Effector memory CD8-positive, alpha-beta T cell (primary cell): ENCODE measurements around the gene URAD.
"Not testable (repeated sequence)": the region's sequence is repeated elsewhere in the genome, so short reads cannot be mapped to it uniquely, and the experiment has no call there.

Experiments used
- ATAC-seq: fragments of 150-1000 bp; cut with Tn5 transposase; replicated peaks from 2 replicates; pipeline ENCODE4 v1.10.0; 2021; ENCODE audit warnings: mild to moderate bottlenecking, moderate library complexity
- DNase-seq, 3 experiments: peaks; one replicate each; pipeline ENCODE4 v3.0.0; 2021
- H3K27ac Mint-ChIP-seq, 2 donors: one replicate each; pipeline ENCODE4 v1.8.0; 2022; ENCODE audit warnings: mild to moderate bottlenecking in 2 of 2, mixed read lengths in 2 of 2, moderate library complexity in 2 of 2
- H3K27me3 Mint-ChIP-seq, 2 donors: one replicate each; pipeline ENCODE4 v1.8.0; 2022; ENCODE audit warnings: mixed read lengths in 2 of 2
- H3K36me3 Mint-ChIP-seq: one replicate; pipeline ENCODE4 v1.8.0; 2022; ENCODE audit warnings: mild to moderate bottlenecking, moderate library complexity, mixed read lengths; ENCODE audit not compliant: insufficient read depth
- H3K4me1 Mint-ChIP-seq, 2 donors: one replicate each; pipeline ENCODE4 v1.8.0; 2022; ENCODE audit warnings: low read depth in 2 of 2, mixed read lengths in 2 of 2
- H3K4me3 Mint-ChIP-seq, 2 donors: one replicate each; pipeline ENCODE4 v1.8.0; 2022; ENCODE audit warnings: mild to moderate bottlenecking in 2 of 2, mixed read lengths in 2 of 2, moderate library complexity in 2 of 2
- H3K9me3 Mint-ChIP-seq, 2 donors: one replicate each; pipeline ENCODE4 v1.8.0; 2022; ENCODE audit warnings: mixed read lengths in 2 of 2

The URAD gene

GRCh38 chr13:28013482-28013881, 25.0 kb upstream of the URAD start:
- H3K36me3 Mint-ChIP-seq: no peaks in the 10 kb centered on the region
- DNase-seq: no peak
- H3K27me3 Mint-ChIP-seq: peaks cover 38 to 51% of the 10 kb centered on the region in 2 donors

GRCh38 chr13:28012896-28013295, 24.4 kb upstream of the URAD start:
- Mint-ChIP-seq H3K36me3 (peaks cover 1% of the 10 kb centered on the region), H3K4me3 (no peak overlapping the region), H3K27ac (no peak overlapping the region), H3K9me3 (no peaks in the 10 kb centered on the region), H3K27me3 (peaks cover 38 to 48% of the 10 kb centered on the region in 2 donors), H3K4me1 (peaks cover 0 to 2% of the 10 kb centered on the region in 2 donors)
- no peak for DNase-seq
- peak; percentile 26 for ATAC-seq

More at GRCh38 chr13:28013482-28013881, 25.0 kb upstream of the URAD start:
- Mint-ChIP-seq H3K27ac (no peak overlapping the region), H3K9me3 (no peaks in the 10 kb centered on the region), H3K4me3 (no peak overlapping the region), H3K4me1 (peaks cover 0 to 2% of the 10 kb centered on the region in 2 donors)
- no peak for ATAC-seq

- no peak for ATAC-seq
- Mint-ChIP-seq H3K27ac (no peak overlapping the region), H3K4me3 (no peak overlapping the region), H3K36me3 (peaks cover 4% of the 10 kb centered on the region), H3K9me3 (no peaks in the 10 kb centered on the region), H3K27me3 (peaks cover 38 to 43% of the 10 kb centered on the region in 2 donors), H3K4me1 (peaks cover 0 to 2% of the 10 kb centered on the region in 2 donors)
- no peak for DNase-seq
These were observed 23.9 kb upstream of the URAD start for GRCh38 chr13:28012383-28012782.

DNA sequence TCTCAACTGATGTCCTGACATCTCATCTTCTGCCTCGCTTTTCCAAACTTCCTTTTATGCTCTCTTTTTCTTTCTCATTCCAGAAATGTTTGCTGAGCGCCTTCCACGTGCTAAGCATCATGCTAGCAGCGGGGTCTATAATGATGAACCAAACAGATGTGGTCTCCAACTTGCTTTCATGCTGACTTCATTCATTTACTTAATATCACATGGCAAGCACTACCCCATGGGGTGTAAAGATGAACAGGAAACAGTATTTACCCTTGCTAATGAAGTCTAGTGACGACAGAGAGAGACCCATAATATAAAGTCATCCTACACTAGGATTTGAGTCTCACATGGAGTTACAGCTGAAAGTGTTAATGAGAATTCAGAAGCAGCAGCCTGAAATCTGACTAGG, 21.6 kb upstream of the URAD start:
- Mint-ChIP-seq H3K9me3 (no peaks in the 10 kb centered on the region), H3K27ac (no peak overlapping the region), H3K4me3 (no peak overlapping the region), H3K27me3 (peaks cover 28 to 36% of the 10 kb centered on the region in 2 donors), H3K4me1 (peaks cover 0 to 2% of the 10 kb centered on the region in 2 donors), H3K36me3 (peaks cover 4% of the 10 kb centered on the region)
- DNase-seq (no peak), ATAC-seq (no peak)

GRCh38 chr13:28005016-28005415, 16.5 kb upstream of the URAD start:
- H3K4me3 Mint-ChIP-seq, H3K9me3 Mint-ChIP-seq, ATAC-seq, H3K36me3 Mint-ChIP-seq, H3K4me1 Mint-ChIP-seq, DNase-seq, H3K27ac Mint-ChIP-seq: not testable (repeated sequence)
- H3K27me3 Mint-ChIP-seq: peaks cover 10 to 19% of the 10 kb centered on the region in 2 donors

DNA sequence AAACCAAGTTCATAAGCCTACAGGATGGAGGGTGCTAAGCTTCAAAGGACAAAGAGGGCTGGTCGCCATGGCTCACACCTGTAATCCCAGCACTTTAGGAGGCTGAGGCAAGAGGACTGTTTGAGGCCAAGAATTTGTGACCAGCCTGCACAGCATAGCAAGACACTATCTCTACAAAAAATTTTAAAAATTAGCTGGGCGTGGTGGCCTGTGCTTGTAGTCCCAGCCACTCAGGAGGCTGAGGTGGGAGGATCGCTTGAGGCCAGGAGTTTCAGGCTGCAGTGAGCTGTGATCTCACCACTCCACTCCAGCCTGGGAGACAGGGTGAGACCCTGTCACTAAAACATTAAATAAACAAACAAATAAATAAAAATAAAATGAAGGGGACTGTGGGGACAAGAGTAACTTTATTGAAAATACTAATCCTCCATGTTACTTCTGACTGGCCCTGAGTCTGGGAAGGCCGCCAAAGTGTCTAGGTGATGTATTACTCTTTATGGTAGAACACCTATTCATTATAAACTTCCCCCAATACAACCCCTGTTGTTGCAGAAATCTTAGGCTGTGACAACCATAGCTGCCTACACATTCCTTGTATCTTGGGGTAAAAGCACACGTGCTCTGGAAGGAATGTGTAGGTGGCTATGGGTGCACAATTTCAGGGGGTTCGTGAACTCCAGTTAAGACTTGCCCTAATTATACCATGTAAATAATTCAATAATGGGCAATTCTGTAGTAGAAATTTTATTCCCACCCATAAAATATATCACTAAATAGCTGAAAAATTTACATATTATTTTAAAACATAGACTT, 14.6 kb upstream of the URAD start:
- peaks cover 0 to 12% of the 10 kb centered on the region in 2 donors for H3K27me3 Mint-ChIP-seq
- no peak overlapping the region for H3K27ac Mint-ChIP-seq
- peaks cover 4% of the 10 kb centered on the region for H3K36me3 Mint-ChIP-seq
- no peak for DNase-seq
- no peaks in the 10 kb centered on the region for H3K9me3 Mint-ChIP-seq
- H3K4me3 Mint-ChIP-seq: no peak overlapping the region
- H3K4me1 Mint-ChIP-seq: no peaks in the 10 kb centered on the region
- ATAC-seq: no peak

DNA sequence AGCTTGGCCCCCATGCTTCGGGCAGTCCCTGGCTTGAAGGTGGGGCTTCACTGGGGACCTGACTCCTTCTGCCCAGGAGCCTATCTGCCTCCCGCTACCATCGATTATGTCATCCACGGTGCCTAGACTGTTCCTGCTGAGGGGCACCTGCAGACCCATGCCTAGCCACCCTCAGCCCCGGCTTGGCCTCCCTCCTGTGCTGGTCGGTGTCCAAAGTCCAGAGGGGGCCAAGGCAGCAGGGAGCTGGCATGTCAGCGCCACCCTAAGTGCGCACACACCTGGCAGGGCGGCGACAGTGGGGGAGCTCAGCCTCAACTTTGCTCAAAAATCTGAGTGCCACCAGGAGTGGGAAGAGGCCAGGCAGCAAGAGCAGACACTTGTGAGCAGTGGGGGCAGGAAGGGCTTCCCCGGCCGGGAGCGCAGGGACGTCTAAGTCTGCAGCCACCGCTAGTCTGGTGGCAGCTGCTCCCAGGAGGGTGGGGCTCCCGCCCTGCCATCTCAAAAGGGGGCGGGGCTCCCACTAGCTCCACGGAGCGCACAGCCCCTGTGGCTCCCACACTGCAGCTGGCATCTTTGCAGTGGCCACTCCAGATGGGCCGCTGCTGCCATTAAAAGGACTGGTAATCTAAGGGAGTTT, 13.5 kb upstream of the URAD start:
- Mint-ChIP-seq H3K36me3 (no peaks in the 10 kb centered on the region), H3K9me3 (no peaks in the 10 kb centered on the region), H3K27ac (no peak overlapping the region), H3K4me3 (no peak overlapping the region), H3K4me1 (no peaks in the 10 kb centered on the region), H3K27me3 (peaks cover 0 to 12% of the 10 kb centered on the region in 2 donors)
- DNase-seq (no peak), ATAC-seq (no peak)

DNA sequence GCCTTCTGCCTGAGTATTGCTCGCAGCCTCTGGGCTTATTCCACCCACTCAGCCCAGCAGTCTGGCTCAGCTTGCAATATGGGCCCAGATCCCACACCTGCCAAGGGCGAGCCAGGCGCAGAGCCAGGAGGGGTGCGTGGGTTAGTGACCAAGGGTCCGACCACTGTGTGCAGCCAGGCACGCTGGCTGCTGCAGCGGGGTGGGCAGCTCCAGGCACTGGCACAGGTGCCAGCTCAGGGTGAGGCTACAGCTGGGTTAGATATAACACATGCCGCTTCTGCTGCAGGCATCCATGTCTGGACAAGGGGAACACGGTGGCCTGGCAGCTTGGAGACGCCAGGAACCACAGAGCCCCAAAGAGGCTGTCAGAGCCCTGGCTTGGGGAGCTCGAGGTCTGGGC, 12.6 kb upstream of the URAD start:
- H3K27me3 Mint-ChIP-seq: peaks cover 0 to 12% of the 10 kb centered on the region in 2 donors
- H3K27ac Mint-ChIP-seq: no peak overlapping the region
- ATAC-seq (no peak), DNase-seq (no peak)
- H3K4me1 Mint-ChIP-seq: no peaks in the 10 kb centered on the region
- H3K4me3 Mint-ChIP-seq: no peak overlapping the region
- no peaks in the 10 kb centered on the region for H3K9me3 Mint-ChIP-seq
- no peaks in the 10 kb centered on the region for H3K36me3 Mint-ChIP-seq

GRCh38 chr13:28000567-28000966, 12.1 kb upstream of the URAD start:
- Mint-ChIP-seq H3K27me3 (peaks cover 0 to 12% of the 10 kb centered on the region in 2 donors), H3K36me3 (no peaks in the 10 kb centered on the region), H3K27ac (no peak overlapping the region), H3K9me3 (no peaks in the 10 kb centered on the region), H3K4me1 (no peaks in the 10 kb centered on the region), H3K4me3 (no peak overlapping the region)
- ATAC-seq (no peak), DNase-seq (no peak)

- H3K27ac Mint-ChIP-seq: no peak overlapping the region
- no peak for ATAC-seq
These were observed 9.5 kb upstream of the URAD start for GRCh38 chr13:27997904-27998522.

DNA sequence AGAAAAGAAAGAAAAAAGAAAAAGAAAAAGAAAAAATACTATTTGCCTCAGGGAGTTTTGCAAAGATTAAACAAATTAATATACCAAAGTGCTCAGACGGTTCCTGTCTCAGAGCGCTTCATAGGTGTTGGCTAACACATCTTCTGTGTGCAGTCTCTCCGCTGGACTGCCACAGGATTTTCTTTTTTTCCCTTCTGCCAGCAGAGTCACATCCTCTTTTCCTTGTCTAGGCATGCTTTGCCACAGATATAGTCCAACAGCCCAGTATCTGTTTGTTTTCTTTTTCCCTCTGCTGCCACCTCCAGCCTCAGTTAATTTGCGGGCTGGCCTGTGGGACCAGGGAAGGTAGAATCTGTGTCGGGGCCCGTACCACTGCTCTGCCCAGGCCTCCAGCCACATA, 3.4 kb upstream of the URAD start:
- H3K4me3 Mint-ChIP-seq: no peak overlapping the region
- ATAC-seq: no peak
- peaks cover 12 to 25% of the 10 kb centered on the region in 2 donors for H3K27me3 Mint-ChIP-seq
- no peak overlapping the region for H3K27ac Mint-ChIP-seq
- no peaks in the 10 kb centered on the region for H3K4me1 Mint-ChIP-seq
- no peak for DNase-seq
- no peaks in the 10 kb centered on the region for H3K9me3 Mint-ChIP-seq
- no peaks in the 10 kb centered on the region for H3K36me3 Mint-ChIP-seq

More at GRCh38 chr13:27997904-27998522, 9.5 kb upstream of the URAD start:
- no peaks in the 10 kb centered on the region for H3K36me3 Mint-ChIP-seq
- no peaks in the 10 kb centered on the region for H3K4me1 Mint-ChIP-seq
- DNase-seq: no peak
- no peak overlapping the region for H3K4me3 Mint-ChIP-seq
- no peaks in the 10 kb centered on the region for H3K9me3 Mint-ChIP-seq
- peaks cover 0 to 12% of the 10 kb centered on the region in 2 donors for H3K27me3 Mint-ChIP-seq

GRCh38 chr13:27985600-27985999, 2.9 kb downstream of the URAD start:
- ATAC-seq (no peak), DNase-seq (no peak)
- no peaks in the 10 kb centered on the region for H3K9me3 Mint-ChIP-seq
- peaks cover 60 to 77% of the 10 kb centered on the region in 2 donors for H3K27me3 Mint-ChIP-seq
- H3K36me3 Mint-ChIP-seq: no peaks in the 10 kb centered on the region
- peaks cover 0 to 6% of the 10 kb centered on the region in 2 donors for H3K4me1 Mint-ChIP-seq
- H3K27ac Mint-ChIP-seq: no peak overlapping the region
- H3K4me3 Mint-ChIP-seq: no peak overlapping the region

- peaks cover 79 to 89% of the 10 kb centered on the region in 2 donors for H3K27me3 Mint-ChIP-seq
These were observed 6.1 kb downstream of the URAD start for GRCh38 chr13:27982361-27982760.

More at GRCh38 chr13:27982361-27982760, 6.1 kb downstream of the URAD start:
- peaks cover 0 to 20% of the 10 kb centered on the region in 2 donors for H3K4me1 Mint-ChIP-seq
- no peak overlapping the region for H3K4me3 Mint-ChIP-seq
- ATAC-seq (no peak), DNase-seq (no peak)
- H3K27ac Mint-ChIP-seq: no peak overlapping the region
- no peaks in the 10 kb centered on the region for H3K9me3 Mint-ChIP-seq
- H3K36me3 Mint-ChIP-seq: no peaks in the 10 kb centered on the region
